ENCODE measurements around the gene MS4A7.

Gene MS4A7

DNA sequence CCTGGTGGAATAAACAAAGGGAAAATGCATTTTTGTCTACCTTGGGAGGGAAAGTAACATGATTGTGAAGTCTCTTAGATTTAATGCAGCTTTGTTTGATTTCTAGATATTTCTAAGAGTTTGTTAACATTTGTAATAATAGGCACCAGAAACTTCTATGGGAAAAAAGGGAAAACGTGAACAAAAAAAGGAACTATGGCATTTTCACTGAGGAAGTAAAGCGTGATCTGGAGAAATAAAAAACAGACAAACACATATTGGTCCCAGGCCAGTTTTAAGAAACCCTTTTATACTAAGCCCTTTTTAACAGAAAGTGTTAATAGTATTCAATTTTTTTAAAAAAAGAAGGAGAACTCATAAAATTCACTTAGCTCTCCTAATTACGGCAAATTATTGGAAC is 6.9 kb upstream of the MS4A7 start:
- DNase-seq = no peak

DNA sequence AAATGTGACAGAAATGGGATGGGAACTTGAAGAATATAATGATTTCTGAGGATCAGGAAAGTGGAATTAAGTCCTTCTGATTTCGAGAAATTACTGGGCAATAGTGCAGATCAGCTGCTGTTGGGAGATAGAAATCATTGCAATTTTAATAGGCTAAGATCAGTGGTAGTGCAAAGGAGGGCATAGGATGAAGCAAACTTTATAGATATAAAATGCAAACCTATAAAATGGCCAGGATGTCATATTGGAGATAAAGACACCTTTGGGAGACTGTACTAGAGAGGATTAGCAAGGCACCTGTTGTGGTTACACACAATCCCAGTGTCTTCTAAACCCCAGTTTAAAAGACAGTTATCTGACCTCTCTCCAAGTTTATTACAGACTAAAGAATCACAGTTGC is 6.5 kb upstream of the MS4A7 start:
- DNase-seq = no peak

DNA sequence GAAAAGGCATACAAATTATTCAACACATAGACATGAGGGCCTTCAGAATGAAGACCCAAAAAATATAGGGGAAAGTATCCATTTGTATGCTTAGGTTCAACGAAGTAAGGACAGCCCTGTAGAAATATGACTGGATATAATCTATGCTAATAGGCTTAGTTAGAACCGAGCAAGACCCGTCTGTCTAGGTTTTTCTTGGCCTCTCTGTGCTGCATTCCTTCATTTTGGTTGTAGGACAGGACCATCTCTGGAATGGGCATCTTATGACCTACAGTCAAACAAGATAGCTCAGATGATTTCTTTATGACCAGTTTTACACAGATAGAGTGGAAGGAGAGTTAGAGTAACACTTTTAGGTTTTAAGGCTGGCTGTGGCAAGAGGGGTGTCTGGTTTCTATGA is 5.6 kb upstream of the MS4A7 start:
- DNase-seq = no peak

DNA sequence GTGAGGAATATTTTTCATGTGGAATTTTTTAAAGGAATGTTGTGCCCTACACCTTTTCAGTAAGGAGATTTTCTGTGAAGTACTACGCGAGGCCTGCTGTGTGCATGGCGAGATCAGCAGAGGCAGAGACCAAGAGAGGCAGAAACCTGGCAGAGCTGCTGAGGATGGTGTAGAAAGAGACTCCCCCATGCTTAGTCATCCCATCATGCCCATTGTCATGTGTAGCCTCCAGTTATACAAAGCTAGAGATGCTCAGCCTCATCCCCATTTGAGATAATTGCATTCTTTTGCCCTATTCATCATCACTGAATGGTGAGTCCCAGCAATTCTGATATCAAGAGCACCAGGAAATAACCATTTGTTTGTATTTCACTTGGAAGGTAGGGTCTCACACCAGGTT is 3.0 kb upstream of the MS4A7 start:
- no peak for DNase-seq

DNA sequence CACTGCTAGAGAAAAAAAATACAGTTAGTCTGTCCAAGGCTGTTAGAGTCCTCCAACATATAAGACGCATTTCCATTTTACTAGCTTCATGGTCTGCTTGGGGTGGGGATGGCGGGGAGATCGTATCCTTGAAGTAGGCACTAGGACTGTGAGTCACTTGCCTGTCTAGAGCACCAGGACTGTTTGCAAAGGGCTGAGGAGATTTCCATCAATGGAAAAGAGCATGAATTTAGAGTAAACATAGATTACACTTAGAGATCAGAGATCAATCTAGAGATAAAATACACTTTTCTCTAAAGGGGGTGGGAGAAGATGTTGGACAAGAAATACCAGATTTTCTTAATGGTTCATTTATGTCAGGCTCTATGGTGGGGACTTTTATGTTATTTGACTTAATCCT is 1.7 kb upstream of the MS4A7 start:
- no peak for DNase-seq

DNA sequence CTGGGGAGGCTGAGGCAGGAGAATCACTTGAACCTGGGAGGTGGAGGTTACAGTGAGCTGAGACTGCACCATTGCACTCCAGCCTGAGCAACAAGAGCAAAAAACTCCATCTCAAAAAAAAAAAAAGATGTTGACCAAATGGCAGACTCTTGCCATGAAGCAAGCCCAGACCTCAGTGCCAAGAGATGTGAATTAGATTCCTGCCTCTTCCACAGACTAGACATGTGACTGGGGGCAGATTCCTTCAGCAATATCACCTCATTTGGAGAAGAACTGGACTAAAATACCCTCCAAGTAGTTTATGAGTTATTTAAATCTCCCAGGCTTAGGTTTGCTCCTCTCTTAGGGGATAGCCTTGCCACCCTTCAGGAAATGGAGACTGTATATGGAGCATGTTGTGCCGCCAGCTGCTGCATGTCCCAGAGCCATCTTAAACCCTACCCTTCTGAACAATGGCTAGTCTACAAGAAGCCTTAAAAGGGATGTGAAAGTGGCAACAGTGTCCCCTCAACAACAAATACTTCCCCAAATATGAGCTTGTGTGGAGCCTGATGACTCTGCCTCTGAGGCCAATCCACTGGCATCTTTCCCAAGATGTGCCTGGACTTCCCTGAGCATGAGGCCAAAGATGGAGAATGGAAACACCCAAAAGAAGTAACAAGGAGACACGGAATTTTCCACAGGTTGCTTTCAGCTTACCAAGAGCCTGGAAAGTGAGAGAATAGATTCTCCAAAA is 763 bp upstream of the MS4A7 start:
- DNase-seq = no peak

DNA sequence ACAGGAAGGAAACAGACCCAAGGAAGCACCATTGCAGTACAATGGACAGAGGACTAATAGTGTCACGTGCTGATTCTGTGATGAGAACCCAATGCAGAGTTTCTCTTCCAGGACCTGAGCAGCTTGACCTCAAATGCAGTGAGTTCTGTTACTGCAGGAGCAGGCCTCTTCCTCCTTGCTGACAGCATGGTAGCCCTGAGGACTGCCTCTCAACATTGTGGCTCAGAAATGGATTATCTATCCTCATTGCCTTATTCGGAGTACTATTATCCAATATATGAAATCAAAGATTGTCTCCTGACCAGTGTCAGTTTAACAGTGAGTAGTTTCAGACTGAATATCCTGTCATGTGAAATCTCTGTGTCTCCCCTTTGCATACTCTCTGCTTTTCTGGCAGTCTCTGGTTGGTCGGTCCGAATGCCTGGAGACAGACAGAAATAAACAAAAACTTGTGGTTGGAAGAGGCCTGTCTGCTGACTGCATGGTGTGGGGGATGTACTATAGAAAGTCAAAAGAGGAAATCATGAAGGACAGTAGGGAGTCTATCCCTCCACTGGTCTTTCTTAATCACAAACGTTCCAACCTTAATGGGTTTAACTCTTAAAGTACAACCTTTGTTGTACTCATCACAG is 11.1 kb downstream of the MS4A7 start:
- no peak for DNase-seq

DNA sequence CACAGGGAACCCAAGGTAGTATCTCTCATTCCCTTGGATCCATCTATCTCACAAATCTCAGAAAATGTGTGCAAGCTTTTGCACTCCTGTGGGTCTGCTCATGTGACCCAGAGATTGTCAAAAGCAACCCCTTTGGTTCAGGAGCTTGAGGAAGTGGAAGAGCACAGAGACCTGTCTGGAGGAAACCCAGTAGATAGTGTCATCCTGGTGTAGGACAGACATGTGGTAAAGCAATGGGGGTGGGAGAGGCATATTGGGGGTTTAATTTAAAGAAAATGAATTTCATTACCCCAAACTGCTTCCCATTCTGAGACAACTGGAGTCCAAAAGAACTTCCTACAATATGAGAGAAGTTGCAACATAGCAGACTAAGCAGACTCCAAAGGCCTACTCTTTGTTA is 12.1 kb downstream of the MS4A7 start:
- no peak for DNase-seq

DNA sequence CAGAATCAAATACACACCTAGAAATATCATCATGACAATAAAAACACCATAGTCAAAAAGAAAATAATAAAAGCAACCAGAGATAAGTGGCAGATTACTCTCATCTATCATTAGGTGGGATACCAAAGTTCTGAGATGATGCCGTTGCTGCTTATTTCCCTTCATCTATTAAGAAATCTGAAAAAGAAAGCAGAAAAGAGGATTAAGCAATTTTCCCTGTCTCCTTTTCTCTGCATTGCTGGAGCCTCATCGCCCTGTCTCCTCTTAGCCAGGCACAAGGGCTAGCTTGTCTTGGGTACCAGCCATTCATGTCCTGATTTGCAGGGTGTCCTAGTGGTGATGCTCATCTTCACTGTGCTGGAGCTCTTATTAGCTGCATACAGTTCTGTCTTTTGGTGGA is 14.0 kb downstream of the MS4A7 start:
- DNase-seq = no peak

DNA sequence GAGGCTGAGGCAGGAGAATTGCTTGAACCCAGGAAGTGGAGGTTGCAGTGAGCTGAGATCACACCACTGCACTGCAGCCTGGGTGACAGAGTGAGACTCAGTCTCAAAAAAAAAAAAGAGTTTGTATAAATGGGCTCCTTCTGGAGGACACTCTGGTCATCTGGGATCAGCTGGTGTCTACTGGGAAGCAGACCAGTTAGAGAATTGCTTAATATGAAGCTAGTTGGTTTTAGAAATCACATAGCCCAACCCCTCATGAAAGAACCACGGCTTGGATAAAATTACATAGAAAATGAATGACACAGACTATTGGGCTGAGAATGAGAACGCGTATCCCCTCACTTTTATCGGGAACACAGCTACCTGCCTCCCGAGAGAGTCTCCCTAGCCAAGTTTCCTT is 14.7 kb downstream of the MS4A7 start:
- DNase-seq = no peak

DNA sequence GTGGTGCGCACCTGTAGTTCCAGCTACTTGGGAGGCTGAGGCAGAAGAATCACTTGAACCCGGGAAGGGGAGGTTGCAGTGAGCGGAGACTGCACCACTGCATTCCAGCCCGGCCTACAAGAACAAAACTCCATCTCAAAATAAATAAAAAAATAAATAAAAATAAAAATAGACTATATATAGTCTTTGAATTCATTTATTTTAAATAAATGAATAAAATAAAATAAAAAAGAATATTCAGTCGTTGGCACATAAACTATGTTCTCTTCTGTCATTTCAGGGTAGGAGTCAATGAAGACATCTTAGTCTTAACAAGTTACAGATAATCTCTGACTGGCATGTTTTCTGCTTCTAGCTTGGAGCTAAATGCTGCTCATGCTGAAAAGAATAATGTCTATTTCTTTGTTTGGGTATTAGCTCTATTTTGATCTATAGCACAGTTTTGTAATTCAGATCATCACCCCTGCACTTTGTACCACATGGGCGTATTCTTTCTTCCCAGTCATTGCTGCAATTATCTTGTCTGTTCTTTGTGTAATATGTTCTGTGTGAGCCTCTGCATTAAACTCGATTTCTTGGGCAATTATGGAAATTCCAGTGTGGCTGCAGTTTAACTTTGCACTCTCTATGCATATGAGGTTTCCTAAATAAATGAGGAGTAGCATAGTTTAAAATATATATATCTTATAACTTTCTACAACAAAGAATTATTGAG is 16.5 kb downstream of the MS4A7 start:
- no peak for DNase-seq

DNA sequence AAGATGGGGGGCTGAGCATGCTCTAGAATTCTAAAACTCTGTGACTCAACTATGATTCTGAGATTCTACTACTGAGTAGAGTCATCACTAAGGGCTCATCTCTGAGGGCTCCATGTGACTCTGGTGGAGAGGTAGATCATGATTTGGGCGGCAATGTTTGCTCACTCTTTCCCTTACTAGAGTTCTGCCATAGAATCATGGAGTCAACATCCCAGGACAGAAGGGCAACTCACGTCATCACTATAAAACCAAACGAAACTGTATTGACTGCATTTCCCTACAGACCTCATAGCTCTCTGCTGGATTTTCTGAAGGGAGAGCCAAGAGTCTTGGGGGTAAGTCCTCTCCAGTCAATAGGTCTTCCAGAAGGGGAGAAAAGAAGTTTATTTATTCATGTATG is 18.1 kb downstream of the MS4A7 start, which contains the start of gene MS4A14:
TSS of gene MS4A14 (plus strand) at position 78 of the 400 bp plus-strand sequence. CDS start at position 198, 120 bp downstream.
- DNase-seq = no peak

DNA sequence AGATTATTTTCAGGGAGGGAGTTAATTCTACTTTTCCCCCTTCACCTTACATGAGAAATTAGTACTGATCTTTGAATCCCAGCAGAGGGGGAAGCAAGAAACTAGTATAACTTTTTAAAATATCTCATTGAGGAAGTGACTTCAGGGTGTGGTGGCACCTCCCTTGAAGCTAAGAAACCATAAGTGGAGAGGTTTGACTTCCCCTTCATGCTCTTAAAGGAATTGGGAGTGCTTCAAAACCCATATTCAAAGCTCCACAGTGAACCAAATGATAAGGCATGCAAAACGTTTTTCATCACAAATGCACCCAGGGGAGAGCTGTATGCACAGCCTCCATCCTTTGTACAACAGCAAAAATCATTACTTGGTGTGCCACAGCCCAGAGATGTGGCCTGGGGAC is 18.5 kb downstream of the MS4A7 start:
- no peak for DNase-seq

DNA sequence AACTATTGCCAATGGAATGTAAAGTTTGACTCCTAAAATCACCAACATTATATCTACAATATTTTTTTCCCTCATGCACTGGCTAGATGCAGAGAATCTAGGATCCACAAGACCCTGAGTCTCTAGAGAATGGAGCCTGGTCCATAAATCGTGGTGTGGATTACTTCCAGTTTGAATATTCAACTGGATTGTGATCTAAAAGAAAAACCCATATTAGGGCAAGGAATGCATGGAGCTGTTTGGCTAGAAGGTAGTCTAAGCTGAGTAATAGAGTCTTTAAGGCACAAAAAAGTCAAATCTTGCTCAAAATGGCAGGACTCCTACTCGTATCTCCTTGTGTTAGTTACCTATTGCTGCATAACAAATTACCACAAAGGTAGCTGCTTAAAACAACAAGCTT is 41.7 kb downstream of the MS4A7 start:
- no peak for DNase-seq

DNA sequence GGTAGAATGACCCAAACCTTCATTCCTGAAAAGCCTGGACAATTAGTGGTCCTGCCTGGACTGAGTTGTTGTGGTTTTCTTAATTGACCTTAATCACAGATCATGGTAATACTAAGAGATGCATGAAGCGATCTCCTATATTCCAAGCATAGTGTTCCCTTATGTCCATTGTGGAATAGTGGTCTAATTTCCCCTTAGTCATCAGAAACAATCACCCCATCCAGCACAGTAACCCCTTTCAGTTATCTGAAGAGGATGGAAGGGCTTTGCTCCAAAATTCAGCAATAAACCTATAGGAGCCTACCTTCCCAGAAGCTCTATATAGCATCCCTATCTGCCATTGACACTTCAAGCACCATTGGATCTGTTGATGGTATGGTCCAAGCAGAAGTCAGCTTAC is 44.3 kb downstream of the MS4A7 start:
- DNase-seq = no peak

DNA sequence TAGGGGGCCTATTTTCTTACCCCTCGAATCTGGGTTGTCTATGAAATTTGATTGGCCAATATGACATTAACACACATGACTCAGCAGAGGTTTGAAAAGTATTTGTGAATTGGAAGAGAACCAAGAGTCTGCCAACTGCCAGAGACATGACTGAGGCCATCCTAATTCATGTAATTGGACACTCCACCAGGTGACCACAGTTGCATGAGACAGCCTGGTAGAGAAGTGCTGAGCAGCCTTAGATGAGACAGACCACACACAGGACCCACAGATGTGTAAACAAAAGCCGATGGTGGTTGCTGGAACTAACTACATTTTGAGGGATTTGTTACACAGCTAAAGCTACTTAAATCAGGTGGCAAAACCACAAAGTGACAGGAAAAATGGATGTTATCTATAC is 50.2 kb downstream of the MS4A7 start:
- DNase-seq = no peak

DNA sequence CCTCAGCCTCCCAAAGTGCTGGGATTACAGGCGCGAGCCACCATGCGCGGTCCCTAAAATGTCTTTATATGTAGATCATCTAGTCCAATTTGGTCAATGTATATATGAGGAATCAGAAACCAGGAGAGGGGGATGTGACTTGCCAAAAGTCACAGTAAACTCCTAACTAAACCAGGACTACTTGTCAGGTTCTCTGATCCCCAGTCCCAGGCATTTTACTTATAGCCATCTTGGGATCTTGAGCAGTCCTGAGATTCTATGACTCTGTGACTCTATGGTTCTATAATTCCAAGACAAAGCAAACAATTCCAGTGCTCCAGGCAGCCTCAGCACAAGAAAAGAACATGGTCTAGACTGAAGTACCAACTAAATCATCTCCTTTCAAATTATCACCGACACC is 50.9 kb downstream of the MS4A7 start, which contains the start of gene MS4A5:
TSS of gene MS4A5 (plus strand) at position 301 of the 400 bp plus-strand sequence. CDS start 103 bp downstream, outside the sequence.
- no peak for DNase-seq

DNA sequence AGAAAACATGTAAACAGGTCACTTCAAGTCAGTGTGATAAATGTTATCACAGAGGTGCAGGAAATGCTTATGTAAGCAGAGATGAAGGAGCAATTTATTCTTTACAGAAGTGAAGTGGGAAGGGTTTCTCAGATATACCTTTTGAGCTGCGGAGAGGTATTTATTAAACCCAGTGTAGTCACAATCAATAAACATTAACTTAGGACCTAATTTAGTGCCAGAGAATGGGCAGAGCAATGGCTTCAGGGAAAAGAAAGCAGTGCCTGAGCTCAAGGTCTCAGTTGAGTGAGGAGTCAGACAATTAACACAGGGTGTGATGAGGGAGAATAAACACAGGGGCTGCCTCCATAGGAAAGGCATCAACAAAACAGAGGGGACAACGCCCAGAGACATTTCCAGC is 52.9 kb downstream of the MS4A7 start:
- no peak for DNase-seq

DNA sequence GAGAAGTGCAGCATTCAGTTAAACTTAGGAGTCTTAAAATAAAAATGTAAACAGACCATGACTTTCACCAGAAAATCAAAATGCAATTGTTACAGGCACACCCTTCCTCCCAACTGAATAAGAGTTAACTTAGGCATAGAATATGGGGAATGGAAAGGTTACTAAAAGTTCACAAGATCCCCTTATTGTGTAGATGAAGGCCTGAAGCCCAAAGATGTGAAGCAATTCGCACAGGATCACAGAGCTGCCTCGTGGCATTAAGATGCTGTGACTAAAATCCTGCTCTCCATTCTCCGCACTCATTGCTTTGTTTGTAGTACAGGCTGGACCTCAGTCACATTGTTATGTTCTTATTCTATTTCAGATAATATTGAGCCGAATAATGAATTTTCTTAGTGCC is 55.1 kb downstream of the MS4A7 start:
- DNase-seq = no peak

Data from NCI-H1930 (cell line).